GM19328 (cell line): ENCODE results near the gene ELFN2.
"Not testable (repeated sequence)": the region's sequence is repeated elsewhere in the genome, so short reads cannot be mapped to it uniquely, and the experiment has no call there.

Source experiments
- ATAC-seq: cut with Tn5 transposase; IDR thresholded peaks from one replicate; pipeline ENCODE4 v1.9.1; 2021; ENCODE audit warnings: mild to moderate bottlenecking, moderate library complexity; ENCODE audit not compliant: unreplicated experiment

Gene ELFN2

GRCh38 chr22:37337204-37337943 lies 89.9 kb downstream of the ELFN2 start:
- ATAC-seq = no peak

GRCh38 chr22:37336579-37336978 lies 90.7 kb downstream of the ELFN2 start:
- ATAC-seq = no peak

- no peak for ATAC-seq
These were observed 91.5 kb downstream of the ELFN2 start for GRCh38 chr22:37335806-37336199.

GRCh38 chr22:37334859-37335805 lies 92.1 kb downstream of the ELFN2 start:
- no peak for ATAC-seq

GRCh38 chr22:37334461-37334858 lies 92.8 kb downstream of the ELFN2 start:
- ATAC-seq = no peak

- ATAC-seq = no peak
These were observed 93.4 kb downstream of the ELFN2 start for GRCh38 chr22:37333724-37334460.

GRCh38 chr22:37331856-37332536 lies 95.3 kb downstream of the ELFN2 start:
- ATAC-seq = no peak

GRCh38 chr22:37331034-37331428 lies 96.2 kb downstream of the ELFN2 start:
- ATAC-seq = no peak

- ATAC-seq = no peak
These were observed 96.9 kb downstream of the ELFN2 start for GRCh38 chr22:37330200-37331033.

- ATAC-seq = no peak
These were observed 97.8 kb downstream of the ELFN2 start for GRCh38 chr22:37329238-37330140.

- not testable (repeated sequence) for ATAC-seq
These were observed 98.6 kb downstream of the ELFN2 start for GRCh38 chr22:37328538-37329237.

- ATAC-seq = no peak
These were observed 99.3 kb downstream of the ELFN2 start for GRCh38 chr22:37328017-37328416.

- no peak for ATAC-seq
These were observed 100.6 kb downstream of the ELFN2 start for GRCh38 chr22:37326726-37327125.

- no peak for ATAC-seq
These were observed 102.3 kb downstream of the ELFN2 start for GRCh38 chr22:37325039-37325395.

- ATAC-seq = no peak
These were observed 102.8 kb downstream of the ELFN2 start for GRCh38 chr22:37324340-37325038.

- ATAC-seq = no peak
These were observed 106.3 kb downstream of the ELFN2 start for GRCh38 chr22:37320726-37321677.

GRCh38 chr22:37319469-37319868 lies 107.8 kb downstream of the ELFN2 start:
- no peak for ATAC-seq
